ENCODE measurements around the gene SLC2A4RG. TPM values are rescaled to one million over a fixed set of nuclear protein-coding genes. Genes with fewer than 3 reads are reported as not detected.
A peak's percentile ranks its signal among the peaks of the same experiment; 100 is the strongest.

The SLC2A4RG gene
- total RNA-seq, 1 donor from 2014 or later = 59.7 TPM

DNA sequence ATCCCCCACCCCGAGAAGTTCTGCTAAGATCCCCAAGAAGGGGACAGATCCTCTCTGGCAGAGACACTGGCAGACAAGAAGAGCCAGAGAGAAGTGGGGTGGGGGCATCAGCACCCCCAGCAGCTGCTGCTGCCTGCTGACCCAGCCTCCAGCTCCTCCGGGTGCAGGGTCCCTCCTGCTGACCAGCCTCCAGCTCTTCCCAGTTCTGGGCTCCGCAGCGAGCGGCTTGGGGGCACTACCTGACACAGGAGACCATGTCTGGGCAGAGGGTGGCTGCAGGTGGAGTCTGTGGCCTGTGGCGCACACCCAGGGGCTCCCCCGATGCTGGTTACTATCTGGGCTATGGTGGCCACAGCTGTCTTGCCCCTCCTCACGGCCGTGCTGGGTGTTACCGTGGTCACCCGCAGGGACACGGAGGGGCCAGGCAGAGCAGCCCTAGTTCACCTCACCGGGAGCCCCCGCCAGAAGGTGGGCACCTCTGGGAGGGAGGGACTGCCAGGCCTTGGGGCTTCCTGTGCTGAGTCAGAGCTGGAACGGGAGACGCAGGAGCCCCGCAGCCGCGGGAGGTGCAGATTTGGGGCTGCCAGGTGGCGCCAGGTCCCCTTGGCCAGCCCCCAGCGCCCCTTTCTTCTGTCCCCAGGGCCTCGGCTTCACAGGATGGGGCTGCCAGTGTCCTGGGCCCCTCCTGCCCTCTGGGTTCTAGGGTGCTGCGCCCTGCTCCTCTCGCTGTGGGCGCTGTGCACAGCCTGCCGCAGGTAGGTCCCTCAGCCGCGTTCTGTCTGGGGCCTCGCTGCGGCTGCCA is 2.5 kb upstream of the SLC2A4RG start:
- no peaks in the 10 kb centered on the region for H3K4me1 Mint-ChIP-seq (ENCODE audit: low read depth)
- no peak for DNase-seq (ENCODE audit: low spot score, unreplicated experiment)
- no peaks in the 10 kb centered on the region for H3K9me3 Mint-ChIP-seq (ENCODE audit: low read depth)
- peaks cover 6% of the 10 kb centered on the region for H3K27me3 Mint-ChIP-seq
- TF ChIP-seq CTCF (IDR thresholded peaks at IDR 0.05; ENCODE audit: unreplicated experiment) = no peak
- H3K4me3 Mint-ChIP-seq (ENCODE audit: low read depth) = no peak overlapping the region
- H3K36me3 Mint-ChIP-seq (ENCODE audit: insufficient read depth) = peaks cover 17% of the 10 kb centered on the region
- H3K27ac Mint-ChIP-seq = no peak overlapping the region

DNA sequence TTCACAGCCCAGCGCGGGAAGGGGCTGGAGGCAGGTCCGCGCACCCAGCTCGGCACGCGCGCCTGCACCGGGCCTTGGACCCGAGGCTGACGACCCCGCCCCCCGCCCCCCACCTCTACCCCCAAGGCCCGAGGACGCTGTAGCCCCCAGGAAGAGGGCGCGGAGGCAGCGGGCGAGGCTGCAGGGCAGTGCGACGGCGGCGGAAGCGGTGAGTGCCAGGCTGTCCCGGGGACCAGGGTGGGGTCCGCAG is 2.0 kb upstream of the SLC2A4RG start:
- H3K9me3 Mint-ChIP-seq (ENCODE audit: low read depth) = no peaks in the 10 kb centered on the region
- no peak for DNase-seq (ENCODE audit: low spot score, unreplicated experiment)

GRCh38 chr20:63737945-63738686 is 1.5 kb upstream of the SLC2A4RG start:
- H3K27ac Mint-ChIP-seq = no peak overlapping the region
- no peak for TF ChIP-seq CTCF (IDR thresholded peaks at IDR 0.05; ENCODE audit: unreplicated experiment)
- no peaks in the 10 kb centered on the region for H3K9me3 Mint-ChIP-seq (ENCODE audit: low read depth)
- H3K36me3 Mint-ChIP-seq (ENCODE audit: insufficient read depth) = peaks cover 17% of the 10 kb centered on the region
- peaks cover 6% of the 10 kb centered on the region for H3K27me3 Mint-ChIP-seq
- no peak for DNase-seq (ENCODE audit: low spot score, unreplicated experiment)
- H3K4me3 Mint-ChIP-seq (ENCODE audit: low read depth) = no peak overlapping the region
- H3K4me1 Mint-ChIP-seq (ENCODE audit: low read depth) = no peaks in the 10 kb centered on the region

More for the DNA sequence above, 2.0 kb upstream of the SLC2A4RG start:
- Mint-ChIP-seq H3K4me1 (ENCODE audit: low read depth) (no peaks in the 10 kb centered on the region), H3K36me3 (ENCODE audit: insufficient read depth) (peaks cover 17% of the 10 kb centered on the region), H3K27ac (no peak overlapping the region), H3K4me3 (ENCODE audit: low read depth) (no peak overlapping the region), H3K27me3 (peaks cover 6% of the 10 kb centered on the region)
- no peak for TF ChIP-seq CTCF (IDR thresholded peaks at IDR 0.05; ENCODE audit: unreplicated experiment)

GRCh38 chr20:63738687-63739129 is 868 bp upstream of the SLC2A4RG start:
- Mint-ChIP-seq H3K27ac (no peak overlapping the region), H3K36me3 (ENCODE audit: insufficient read depth) (peaks cover 14% of the 10 kb centered on the region), H3K4me1 (ENCODE audit: low read depth) (no peaks in the 10 kb centered on the region), H3K4me3 (ENCODE audit: low read depth) (no peak overlapping the region), H3K27me3 (peaks cover 6% of the 10 kb centered on the region), H3K9me3 (ENCODE audit: low read depth) (no peaks in the 10 kb centered on the region)
- DNase-seq (ENCODE audit: low spot score, unreplicated experiment) = no peak
- TF ChIP-seq CTCF (IDR thresholded peaks at IDR 0.05; ENCODE audit: unreplicated experiment) = peak; percentile 13

GRCh38 chr20:63740070-63740626 is 572 bp downstream of the SLC2A4RG start:
- H3K27me3 Mint-ChIP-seq = peaks cover 6% of the 10 kb centered on the region
- DNase-seq (ENCODE audit: low spot score, unreplicated experiment) = no peak
- H3K27ac Mint-ChIP-seq = no peak overlapping the region
- H3K9me3 Mint-ChIP-seq (ENCODE audit: low read depth) = no peaks in the 10 kb centered on the region
- no peak for TF ChIP-seq CTCF (IDR thresholded peaks at IDR 0.05; ENCODE audit: unreplicated experiment)
- peak overlapping the region; percentile 67 for H3K4me3 Mint-ChIP-seq (ENCODE audit: low read depth)
- H3K36me3 Mint-ChIP-seq (ENCODE audit: insufficient read depth) = peaks cover 11% of the 10 kb centered on the region
- no peaks in the 10 kb centered on the region for H3K4me1 Mint-ChIP-seq (ENCODE audit: low read depth)

Data from progenitor cell of endocrine pancreas (in vitro differentiated cells).